Small intestine (tissue), 7 donors: ENCODE results near the gene CUL1. TPM values are rescaled to one million over a fixed set of nuclear protein-coding genes. Genes with fewer than 3 reads are reported as not detected.

ENCODE experiments used
- DNase-seq, 2 donors: peaks; one replicate each; pipeline versions ENCODE4 v3.0.0 to v3.0.0-alpha.2; 2013
- FAIRE-seq: peaks from 2 replicates; lab custom pipeline; 2012; peaks lifted over from hg19 to GRCh38; lab: Jason Lieb, UNC
- H3K27ac ChIP-seq, 3 donors: one replicate each; pipeline ENCODE4 v1.5.1; 2013; ENCODE audit warnings: low read length in 2 of 3, mild to moderate bottlenecking in 2 of 3, control low read depth in 1 of 3, inconsistent platforms in 1 of 3, low read depth in 1 of 3, moderate library complexity in 1 of 3
- H3K27me3 ChIP-seq, 3 donors: one replicate each; pipeline ENCODE4 v1.6.1; 2013; ENCODE audit warnings: low read length in 3 of 3, inconsistent platforms in 1 of 3; ENCODE audit not compliant: control insufficient read depth in 3 of 3, insufficient read depth in 3 of 3
- H3K36me3 ChIP-seq, 3 donors: one replicate each; pipeline ENCODE4 v1.6.1; 2013; ENCODE audit warnings: low read length in 3 of 3, inconsistent platforms in 1 of 3, low read depth in 1 of 3, mild to moderate bottlenecking in 1 of 3, moderate library complexity in 1 of 3; ENCODE audit not compliant: control insufficient read depth in 3 of 3, insufficient read depth in 2 of 3
- H3K4me1 ChIP-seq, 3 donors: one replicate each; pipeline ENCODE4 v1.6.1; 2013; ENCODE audit warnings: low read length in 2 of 3, inconsistent platforms in 1 of 3, low read depth in 1 of 3, mild to moderate bottlenecking in 1 of 3, moderate library complexity in 1 of 3; ENCODE audit not compliant: control insufficient read depth in 3 of 3, insufficient read depth in 2 of 3
- H3K4me3 ChIP-seq, 3 donors: one replicate each; pipeline ENCODE4 v1.5.1; 2013; ENCODE audit warnings: low read length in 3 of 3, control low read depth in 1 of 3, inconsistent platforms in 1 of 3, low read depth in 1 of 3, mild to moderate bottlenecking in 1 of 3, moderate library complexity in 1 of 3
- H3K9me3 ChIP-seq, 2 donors: one replicate each; pipeline ENCODE4 v1.6.1; 2013; ENCODE audit warnings: low read depth in 1 of 2, low read length in 1 of 2; ENCODE audit not compliant: control insufficient read depth in 2 of 2, insufficient read depth in 1 of 2
- WGBS, 3 donors: extraction: QIAGEN DNeasy Blood & Tissue Kit; methylation state at CpG; one replicate each; pipeline ENCODE4 v1.1.7; 2013; 5-methylcytosine and 5-hydroxymethylcytosine counted together
- polyA plus RNA-seq, 4 donors: library from polyadenylated mRNA; stranded (reverse) in 3 of 4; unstranded in 1 of 4; fragments of 200-250 nt in 3 of 4; fragments of 120-200 nt in 1 of 4; gene quantifications; one replicate each; pipeline versions ENCODE4 v1.2.1 to v1.2.3, GENCODE V29; 2013
- donor health status: healthy with polysubstance abuse.
- donor health status: control.
- donor health status: control.
- donor health status: Bipolar disorder and iron deficiency.
- donor health status: healthy.

Gene CUL1
- polyA plus RNA-seq, 4 donors = 24.2 to 40.5 (median 30.4) TPM

GRCh38 chr7:148715027-148715426 lies 16.3 kb downstream of the CUL1 start:
- Histone ChIP-seq H3K27me3 (no peaks in the 10 kb centered on the region), H3K27ac (no peak overlapping the region), H3K4me3 (no peak overlapping the region), H3K9me3 (peaks cover 0 to 3% of the 10 kb centered on the region in 2 donors), H3K36me3 (no peaks in the 10 kb centered on the region), H3K4me1 (peaks cover 0 to 5% (median 0%) of the 10 kb centered on the region in 3 donors)
- no peak for DNase-seq
- WGBS, 3 donors = 90 to 94% (median 91%) methylated on average over 6 of the region's 6 CpGs
- FAIRE-seq = no peak

GRCh38 chr7:148717266-148717793 lies 18.6 kb downstream of the CUL1 start:
- H3K36me3 ChIP-seq = peaks cover 0 to 1% (median 0%) of the 10 kb centered on the region in 3 donors
- peaks cover 0 to 13% (median 7%) of the 10 kb centered on the region in 3 donors for H3K4me1 ChIP-seq
- no peaks in the 10 kb centered on the region for H3K27me3 ChIP-seq
- FAIRE-seq = no peak
- no peak overlapping the region for H3K4me3 ChIP-seq
- peaks cover 0 to 3% of the 10 kb centered on the region in 2 donors for H3K9me3 ChIP-seq
- no peak for DNase-seq
- WGBS, 3 donors = 91 to 97% (median 96%) methylated on average over 12 of the region's 12 CpGs
- H3K27ac ChIP-seq = no peak overlapping the region

- peaks cover 0 to 20% (median 11%) of the 10 kb centered on the region in 3 donors for H3K4me1 ChIP-seq
- no peak overlapping the region for H3K4me3 ChIP-seq
- peaks cover 0 to 5% (median 0%) of the 10 kb centered on the region in 3 donors for H3K36me3 ChIP-seq
- FAIRE-seq (no peak), DNase-seq (no peak)
- 88 to 91% (median 91%) methylated on average over 3 of the region's 3 CpGs for WGBS, 3 donors
- H3K27me3 ChIP-seq = no peaks in the 10 kb centered on the region
- no peak overlapping the region for H3K27ac ChIP-seq
- peaks cover 0 to 3% of the 10 kb centered on the region in 2 donors for H3K9me3 ChIP-seq
Measured at GRCh38 chr7:148718431-148718830, 19.7 kb downstream of the CUL1 start.

GRCh38 chr7:148719753-148720152 lies 21.1 kb downstream of the CUL1 start:
- H3K27me3 ChIP-seq = no peaks in the 10 kb centered on the region
- WGBS, 3 donors = 71 to 82% (median 82%) methylated on average over 5 of the region's 5 CpGs
- H3K27ac ChIP-seq = no peak overlapping the region
- peaks cover 0 to 5% (median 0%) of the 10 kb centered on the region in 3 donors for H3K36me3 ChIP-seq
- H3K4me1 ChIP-seq = peaks cover 0 to 20% (median 11%) of the 10 kb centered on the region in 3 donors
- H3K4me3 ChIP-seq = no peak overlapping the region
- FAIRE-seq = no peak
- no peak for DNase-seq
- peaks cover 0 to 3% of the 10 kb centered on the region in 2 donors for H3K9me3 ChIP-seq

- Histone ChIP-seq H3K27ac (no peak overlapping the region), H3K4me1 (peaks cover 0 to 20% (median 11%) of the 10 kb centered on the region in 3 donors), H3K36me3 (peaks cover 0 to 10% (median 0%) of the 10 kb centered on the region in 3 donors), H3K4me3 (no peak overlapping the region), H3K27me3 (no peaks in the 10 kb centered on the region), H3K9me3 (peaks cover 0 to 3% of the 10 kb centered on the region in 2 donors)
- no peak for DNase-seq
- WGBS, 3 donors = 74 to 86% (median 75%) methylated on average over 5 of the region's 5 CpGs
- no peak for FAIRE-seq
Measured at GRCh38 chr7:148720472-148720871, 21.8 kb downstream of the CUL1 start.

GRCh38 chr7:148721390-148721789 lies 22.7 kb downstream of the CUL1 start:
- peaks cover 0 to 10% (median 0%) of the 10 kb centered on the region in 3 donors for H3K36me3 ChIP-seq
- no peaks in the 10 kb centered on the region for H3K27me3 ChIP-seq
- no peak for DNase-seq
- no peak overlapping the region for H3K27ac ChIP-seq
- peaks cover 0 to 3% of the 10 kb centered on the region in 2 donors for H3K9me3 ChIP-seq
- no peak overlapping the region for H3K4me3 ChIP-seq
- H3K4me1 ChIP-seq = peaks cover 0 to 20% (median 11%) of the 10 kb centered on the region in 3 donors
- 87 to 95% (median 89%) methylated on average over 3 of the region's 3 CpGs for whole genome bisulfite sequencing, 3 donors
- no peak for FAIRE-seq

GRCh38 chr7:148722340-148723165 lies 23.9 kb downstream of the CUL1 start:
- peak in 1 of 2 donors; percentile 60 for DNase-seq
- peaks cover 0 to 20% (median 11%) of the 10 kb centered on the region in 3 donors for H3K4me1 ChIP-seq

GRCh38 chr7:148723166-148723559 lies 24.5 kb downstream of the CUL1 start:
- Histone ChIP-seq H3K4me3 (no peak overlapping the region), H3K9me3 (no peaks in the 10 kb centered on the region), H3K36me3 (peaks cover 0 to 10% (median 0%) of the 10 kb centered on the region in 3 donors), H3K4me1 (peaks cover 0 to 23% (median 16%) of the 10 kb centered on the region in 3 donors), H3K27ac (no peak overlapping the region), H3K27me3 (no peaks in the 10 kb centered on the region)
- 67 to 85% (median 79%) methylated on average over 2 of the region's 2 CpGs for WGBS, 3 donors
- FAIRE-seq (no peak), DNase-seq (no peak)

More at GRCh38 chr7:148722340-148723165, 23.9 kb downstream of the CUL1 start:
- peaks cover 0 to 10% (median 0%) of the 10 kb centered on the region in 3 donors for H3K36me3 ChIP-seq
- no peak overlapping the region for H3K27ac ChIP-seq
- FAIRE-seq = no peak
- WGBS, 3 donors = 72 to 77% (median 76%) methylated on average over 8 of the region's 8 CpGs
- H3K4me3 ChIP-seq = no peak overlapping the region
- no peaks in the 10 kb centered on the region for H3K27me3 ChIP-seq
- H3K9me3 ChIP-seq = no peaks in the 10 kb centered on the region
